Stomach smooth muscle (tissue), 2 donors: ENCODE data around the gene LMF1.
"Not testable (repeated sequence)": the region's sequence is repeated elsewhere in the genome, so short reads cannot be mapped to it uniquely, and the experiment has no call there.

Experiments used
- H3K27ac ChIP-seq: one replicate; pipeline ENCODE4 v1.7.0; 2013; ENCODE audit warnings: mild to moderate bottlenecking, low read length, inconsistent platforms
- H3K27me3 ChIP-seq, 2 donors: one replicate each; pipeline ENCODE4 v1.7.0; 2013; ENCODE audit warnings: low read length in 2 of 2; ENCODE audit not compliant: insufficient read depth in 2 of 2, control insufficient read depth in 1 of 2
- H3K36me3 ChIP-seq, 2 donors: one replicate each; pipeline ENCODE4 v1.7.0; 2013; ENCODE audit warnings: low read length in 2 of 2; ENCODE audit not compliant: control insufficient read depth in 2 of 2, insufficient read depth in 2 of 2
- H3K4me1 ChIP-seq: one replicate; pipeline ENCODE4 v1.7.0; 2013; ENCODE audit warnings: low read length; ENCODE audit not compliant: control insufficient read depth, insufficient read depth
- H3K4me3 ChIP-seq, 2 donors: one replicate each; pipeline ENCODE4 v1.7.0; 2013; ENCODE audit warnings: low read length in 2 of 2
- H3K9ac ChIP-seq, 2 donors: one replicate each; pipeline ENCODE4 v1.7.0; 2013; ENCODE audit warnings: low read length in 2 of 2, mild to moderate bottlenecking in 1 of 2
- H3K9me3 ChIP-seq, 2 donors: one replicate each; pipeline ENCODE4 v1.7.0; 2013; ENCODE audit warnings: low read length in 2 of 2; ENCODE audit not compliant: control insufficient read depth in 2 of 2
- donor health status: healthy.
- donor health status: Pancreatic carcinoma.

LMF1 gene

DNA sequence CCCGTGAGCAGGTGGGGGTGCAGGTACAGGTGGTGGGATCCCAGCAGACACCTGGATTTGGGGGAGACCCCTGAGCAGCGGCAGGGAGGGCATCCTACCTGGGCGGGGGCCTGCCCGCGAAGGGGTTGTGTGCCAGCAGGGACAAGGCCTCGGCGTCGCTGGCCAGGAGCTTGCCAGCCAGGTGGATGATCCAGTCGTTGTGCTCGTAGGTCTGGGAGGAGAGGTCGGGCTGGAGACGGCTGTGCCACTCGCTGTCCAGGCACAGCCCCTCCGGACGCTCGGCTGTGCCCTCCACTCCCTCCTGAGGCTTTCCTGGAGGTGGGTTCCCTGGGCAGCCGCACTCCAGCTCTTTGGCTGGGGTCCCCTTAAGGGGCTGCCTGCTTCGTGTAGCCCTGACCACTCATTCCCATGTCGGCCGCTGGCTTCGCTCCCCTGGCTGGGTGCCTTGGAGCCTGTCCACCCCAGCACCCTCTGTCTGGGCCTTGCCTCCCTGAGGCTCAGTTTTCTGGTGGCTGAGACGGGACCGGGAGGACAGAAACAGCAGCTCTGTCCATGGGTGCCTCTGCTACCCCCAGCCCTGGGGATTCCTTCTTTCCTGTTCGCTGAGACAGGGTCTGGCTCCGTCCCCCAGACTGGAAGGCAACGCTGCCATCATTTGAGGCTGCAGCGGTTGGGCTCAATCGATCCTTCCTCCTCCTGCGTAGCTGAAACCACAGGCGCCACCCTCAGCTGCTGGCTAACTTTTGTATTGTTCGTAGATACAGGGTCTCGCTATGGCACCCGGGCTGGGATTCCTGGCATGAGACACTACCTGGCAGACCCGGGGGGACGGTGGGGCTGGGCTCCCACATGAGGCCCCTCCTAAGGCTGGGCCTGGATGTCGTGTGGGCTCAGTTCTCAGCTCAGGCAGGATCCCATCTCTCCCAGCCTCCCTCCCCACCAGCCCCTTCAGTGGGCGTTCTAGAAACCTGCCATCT, 101.7 kb downstream of the LMF1 start:
- Histone ChIP-seq H3K9me3 (no peaks in the 10 kb centered on the region), H3K27ac (no peak overlapping the region), H3K4me1 (no peaks in the 10 kb centered on the region), H3K27me3 (no peaks in the 10 kb centered on the region), H3K36me3 (peaks cover 0 to 17% of the 10 kb centered on the region in 2 donors), H3K4me3 (no peak overlapping the region), H3K9ac (no peak overlapping the region)

GRCh38 chr16:868386-868755, 102.4 kb downstream of the LMF1 start:
- H3K9me3 ChIP-seq, result no peaks in the 10 kb centered on the region
- H3K27ac ChIP-seq, result no peak overlapping the region
- H3K36me3 ChIP-seq, result peaks cover 0 to 13% of the 10 kb centered on the region in 2 donors
- no peaks in the 10 kb centered on the region for H3K27me3 ChIP-seq
- no peak overlapping the region for H3K9ac ChIP-seq
- no peaks in the 10 kb centered on the region for H3K4me1 ChIP-seq
- no peak overlapping the region for H3K4me3 ChIP-seq

DNA sequence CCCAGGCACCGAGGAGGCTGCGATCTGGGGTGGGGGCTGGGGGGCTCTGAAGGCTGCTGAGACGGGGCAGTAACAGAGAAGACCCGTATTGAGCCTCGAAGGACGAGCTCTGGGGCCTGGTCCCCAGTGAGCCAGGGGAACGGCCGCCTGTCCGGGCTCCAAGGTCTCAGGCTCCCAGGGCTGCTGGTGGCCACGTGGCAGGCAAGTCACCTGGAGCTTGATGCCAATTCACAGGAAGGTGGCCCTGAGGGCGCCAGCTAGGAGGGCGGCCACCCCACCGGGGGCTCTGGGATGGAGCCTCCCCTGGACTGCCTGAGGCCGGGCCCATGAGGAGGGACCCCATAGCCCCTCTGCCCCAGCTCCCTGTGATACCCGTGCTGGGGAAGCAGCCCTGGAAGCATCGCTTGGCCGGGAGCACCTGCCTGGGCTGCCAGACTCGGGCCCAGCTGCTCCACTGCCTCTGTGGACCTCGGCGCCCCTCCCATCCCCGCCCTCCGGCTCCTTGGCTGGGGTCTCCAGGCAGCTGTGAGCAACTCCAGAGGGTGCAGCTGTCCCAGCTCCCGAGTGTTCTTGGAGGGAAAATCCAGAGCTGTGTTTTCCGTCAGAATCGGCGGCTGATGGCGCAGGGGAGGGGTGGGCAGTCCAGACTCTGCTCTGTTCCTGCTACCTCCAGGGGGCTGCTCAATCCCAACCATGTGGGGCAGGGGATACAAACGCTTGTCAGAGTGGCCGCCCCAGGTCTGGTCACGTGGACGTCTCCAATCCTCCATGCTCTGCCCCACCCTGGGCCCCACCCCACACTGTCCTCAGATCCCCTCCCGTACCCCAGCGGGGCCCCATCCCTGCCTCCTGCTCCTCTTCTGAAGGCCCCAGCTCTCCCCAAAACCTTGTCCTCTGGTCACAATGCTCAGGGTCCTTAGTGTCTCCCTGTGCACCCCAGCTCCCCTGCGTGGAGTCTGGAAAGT, 103.1 kb downstream of the LMF1 start:
- Histone ChIP-seq H3K4me3 (no peak overlapping the region), H3K9ac (no peak overlapping the region), H3K4me1 (no peaks in the 10 kb centered on the region), H3K27ac (no peak overlapping the region), H3K27me3 (no peaks in the 10 kb centered on the region), H3K36me3 (peaks cover 0 to 13% of the 10 kb centered on the region in 2 donors), H3K9me3 (no peaks in the 10 kb centered on the region)

DNA sequence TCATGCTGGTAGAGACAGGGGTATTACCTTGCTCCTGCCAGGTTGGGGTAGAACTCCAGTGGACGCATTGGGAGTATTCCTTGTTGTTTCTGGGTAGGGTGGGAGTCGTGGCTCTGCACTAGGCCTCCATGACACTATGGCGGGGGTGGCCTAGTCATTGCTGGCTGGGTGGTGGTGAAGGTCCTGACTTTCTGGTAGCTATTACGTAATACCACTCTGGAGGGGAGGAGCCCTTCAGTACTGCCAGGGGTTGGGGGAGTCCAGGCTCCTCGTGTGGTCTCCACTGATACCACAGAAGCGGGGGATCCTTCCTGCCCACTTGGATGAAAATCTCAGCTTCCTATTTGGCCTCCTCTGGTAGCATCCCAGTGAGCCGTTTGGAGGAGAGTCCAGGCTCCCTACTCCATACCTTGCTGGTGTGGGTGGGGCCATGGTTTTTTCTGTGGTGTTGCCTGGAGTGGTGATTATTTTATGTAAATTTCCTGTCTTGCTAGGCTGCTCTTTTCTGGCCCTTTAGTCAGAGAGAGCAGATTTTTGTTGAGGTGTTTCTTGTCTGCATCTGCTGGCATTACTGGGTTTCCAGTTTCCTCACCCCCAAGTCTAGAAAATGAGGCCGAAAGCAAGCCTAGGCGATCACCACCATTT, 104.4 kb downstream of the LMF1 start:
- H3K4me3 ChIP-seq, result no peak overlapping the region
- no peaks in the 10 kb centered on the region for H3K4me1 ChIP-seq
- no peaks in the 10 kb centered on the region for H3K27me3 ChIP-seq
- H3K36me3 ChIP-seq, result peaks cover 0 to 11% of the 10 kb centered on the region in 2 donors
- H3K27ac ChIP-seq, result no peak overlapping the region
- H3K9ac ChIP-seq, result no peak overlapping the region
- no peaks in the 10 kb centered on the region for H3K9me3 ChIP-seq

GRCh38 chr16:865026-865425, 105.8 kb downstream of the LMF1 start:
- Histone ChIP-seq H3K4me3 (no peak overlapping the region), H3K9ac (no peak overlapping the region), H3K4me1 (no peaks in the 10 kb centered on the region), H3K27me3 (no peaks in the 10 kb centered on the region), H3K27ac (no peak overlapping the region), H3K36me3 (peaks cover 0 to 10% of the 10 kb centered on the region in 2 donors), H3K9me3 (no peaks in the 10 kb centered on the region)

DNA sequence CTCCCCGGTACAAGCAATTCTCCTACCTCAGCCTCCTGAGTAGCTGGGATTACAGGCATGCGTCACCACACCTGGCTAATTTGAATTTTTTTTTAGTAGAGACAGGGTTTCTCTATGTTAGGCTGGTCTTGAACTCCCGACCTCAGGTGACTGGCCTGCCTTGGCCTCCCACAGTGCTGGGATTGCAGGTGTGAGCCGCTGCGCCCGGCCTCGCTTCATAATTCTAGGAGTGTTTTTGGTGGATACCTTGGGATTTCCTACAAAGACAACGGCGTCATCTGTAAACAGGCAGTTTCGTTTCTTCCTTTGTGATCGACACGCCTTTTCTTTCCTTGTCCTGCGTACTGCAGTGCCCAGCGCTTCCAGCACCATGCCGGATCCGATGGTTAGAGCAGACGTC, 109.3 kb downstream of the LMF1 start:
- H3K27ac ChIP-seq, result no peak overlapping the region
- no peaks in the 10 kb centered on the region for H3K27me3 ChIP-seq
- H3K4me1 ChIP-seq, result no peaks in the 10 kb centered on the region
- H3K9me3 ChIP-seq, result no peaks in the 10 kb centered on the region
- no peak overlapping the region for H3K4me3 ChIP-seq
- no peaks in the 10 kb centered on the region for H3K36me3 ChIP-seq
- H3K9ac ChIP-seq, result no peak overlapping the region

DNA sequence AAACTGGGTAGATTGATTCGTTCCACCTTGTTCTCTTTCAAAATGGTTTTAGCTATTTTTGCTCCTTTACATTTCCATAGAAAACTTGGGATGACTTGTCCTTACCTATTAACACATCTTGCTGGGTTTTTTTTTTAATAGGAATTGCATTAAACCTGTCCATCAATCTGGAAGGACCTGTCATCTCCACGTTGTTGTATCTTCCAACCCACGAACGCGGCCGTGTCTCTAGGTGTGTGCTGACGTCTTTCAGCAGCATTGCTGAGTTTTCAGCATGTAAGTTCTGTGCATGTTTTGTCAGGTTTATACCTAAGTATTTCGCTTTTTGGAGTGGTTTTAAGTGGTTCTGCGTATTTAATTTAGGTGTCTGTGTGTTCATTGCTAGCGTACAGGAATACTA, 109.9 kb downstream of the LMF1 start:
- H3K9me3 ChIP-seq, result no peaks in the 10 kb centered on the region
- no peak overlapping the region for H3K4me3 ChIP-seq
- H3K36me3 ChIP-seq, result no peaks in the 10 kb centered on the region
- H3K27ac ChIP-seq, result no peak overlapping the region
- H3K27me3 ChIP-seq, result no peaks in the 10 kb centered on the region
- no peaks in the 10 kb centered on the region for H3K4me1 ChIP-seq
- H3K9ac ChIP-seq, result no peak overlapping the region

DNA sequence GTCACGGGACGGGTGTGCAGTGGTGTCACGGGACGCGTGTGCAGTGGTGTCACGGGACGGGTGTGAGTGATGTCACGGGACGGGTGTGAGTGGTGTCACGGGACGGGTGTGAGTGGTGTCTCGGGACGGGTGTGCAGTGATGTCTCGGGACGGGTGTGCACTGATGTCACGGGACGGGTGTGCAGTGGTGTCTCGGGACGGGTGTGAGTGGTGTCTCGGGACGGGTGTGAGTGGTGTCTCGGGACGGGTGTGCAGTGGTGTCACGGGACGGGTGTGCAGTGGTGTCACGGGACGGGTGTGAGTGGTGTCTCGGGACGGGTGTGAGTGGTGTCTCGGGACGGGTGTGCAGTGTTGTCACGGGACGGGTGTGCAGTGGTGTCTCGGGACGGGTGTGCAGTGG, 111.8 kb downstream of the LMF1 start:
- H3K27me3 ChIP-seq, H3K4me3 ChIP-seq, H3K9ac ChIP-seq, H3K9me3 ChIP-seq, H3K4me1 ChIP-seq, H3K36me3 ChIP-seq, H3K27ac ChIP-seq: not testable (repeated sequence)

DNA sequence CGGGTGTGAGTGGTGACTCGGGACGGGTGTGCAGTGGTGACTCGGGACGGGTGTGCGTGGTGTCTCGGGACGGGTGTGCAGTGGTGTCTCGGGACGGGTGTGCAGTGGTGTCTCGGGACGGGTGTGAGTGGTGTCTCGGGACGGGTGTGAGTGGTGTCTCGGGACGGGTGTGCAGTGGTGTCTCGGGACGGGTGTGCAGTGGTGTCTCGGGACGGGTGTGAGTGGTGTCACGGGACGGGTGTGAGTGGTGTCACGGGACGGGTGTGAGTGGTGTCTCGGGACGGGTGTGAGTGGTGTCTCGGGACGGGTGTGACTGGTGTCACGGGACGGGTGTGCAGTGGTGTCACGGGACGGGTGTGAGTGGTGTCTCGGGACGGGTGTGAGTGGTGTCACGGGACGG, 112.3 kb downstream of the LMF1 start:
- not testable (repeated sequence) for H3K27me3 ChIP-seq, H3K9me3 ChIP-seq, H3K27ac ChIP-seq, H3K4me1 ChIP-seq, H3K4me3 ChIP-seq, H3K9ac ChIP-seq, H3K36me3 ChIP-seq

DNA sequence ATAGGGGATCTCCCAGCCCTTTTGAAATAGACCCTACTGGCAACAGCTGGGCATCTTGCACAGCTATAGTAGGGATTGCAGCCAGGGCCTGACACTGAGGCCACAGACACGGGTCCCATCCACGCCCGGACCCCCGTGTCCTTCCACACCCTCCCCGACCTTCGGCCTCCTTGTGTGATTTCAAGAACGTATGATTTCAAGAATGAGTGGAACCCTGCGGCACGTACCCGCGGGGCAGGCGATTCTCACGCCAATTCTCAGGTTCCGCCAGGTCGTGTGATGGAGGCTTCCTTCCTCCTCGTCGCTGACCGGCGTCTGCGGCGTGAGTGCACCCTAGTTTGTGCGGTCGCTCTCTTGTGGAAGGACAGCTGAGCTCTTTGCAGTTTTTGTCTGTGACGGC, 114.0 kb downstream of the LMF1 start:
- Histone ChIP-seq H3K9me3 (no peaks in the 10 kb centered on the region), H3K4me3 (no peak overlapping the region), H3K9ac (no peak overlapping the region), H3K36me3 (no peaks in the 10 kb centered on the region), H3K27me3 (no peaks in the 10 kb centered on the region), H3K4me1 (no peaks in the 10 kb centered on the region), H3K27ac (no peak overlapping the region)
